ENCODE data around the gene SALL4. TPM values are rescaled to one million over a fixed set of nuclear protein-coding genes. Genes with fewer than 3 reads are reported as not detected.

SALL4 gene
- total RNA-seq, 4 donors from 2014 or later = 0.08 to 0.89 (median 0.59) TPM; not detected in 1

DNA sequence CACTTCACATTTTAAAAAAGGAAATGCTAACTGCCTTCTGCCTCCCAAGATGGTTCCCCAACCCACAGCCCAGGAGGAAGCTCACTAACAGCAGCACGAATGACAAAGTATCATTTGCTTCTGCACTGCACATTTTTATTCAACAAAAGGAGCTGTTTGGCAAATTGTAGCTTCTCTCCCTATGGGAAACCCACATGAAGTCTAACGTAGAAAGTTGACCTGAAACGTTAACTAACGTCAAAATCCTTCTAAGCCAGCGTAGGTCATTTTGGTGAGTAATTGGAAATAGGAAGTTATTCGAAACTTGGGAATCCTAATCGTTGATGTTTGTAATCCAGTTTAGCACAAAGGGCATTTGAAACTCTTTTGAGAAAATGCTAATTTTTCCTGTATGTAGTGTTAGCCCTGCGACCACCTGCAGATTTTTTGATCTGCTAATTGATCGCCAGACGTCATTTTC lies 2.9 kb downstream of the SALL4 start:
- Histone ChIP-seq H3K27me3 (peaks cover 42% of the 10 kb centered on the region), H3K4me1 (peaks cover 28% of the 10 kb centered on the region), H3K9me3 (no peaks in the 10 kb centered on the region), H3K27ac (no peak overlapping the region), H3K36me3 (no peaks in the 10 kb centered on the region), H3K4me3 (no peak overlapping the region)
- WGBS = 36% methylated on average over 10 of the region's 10 CpGs
- TF ChIP-seq POLR2AphosphoS5 (IDR thresholded peaks at IDR 0.05) (no peak), EP300 (IDR thresholded peaks at IDR 0.05) (no peak), POLR2A (IDR thresholded peaks at IDR 0.05) (no peak)
- TF ChIP-seq, protein P1, sequence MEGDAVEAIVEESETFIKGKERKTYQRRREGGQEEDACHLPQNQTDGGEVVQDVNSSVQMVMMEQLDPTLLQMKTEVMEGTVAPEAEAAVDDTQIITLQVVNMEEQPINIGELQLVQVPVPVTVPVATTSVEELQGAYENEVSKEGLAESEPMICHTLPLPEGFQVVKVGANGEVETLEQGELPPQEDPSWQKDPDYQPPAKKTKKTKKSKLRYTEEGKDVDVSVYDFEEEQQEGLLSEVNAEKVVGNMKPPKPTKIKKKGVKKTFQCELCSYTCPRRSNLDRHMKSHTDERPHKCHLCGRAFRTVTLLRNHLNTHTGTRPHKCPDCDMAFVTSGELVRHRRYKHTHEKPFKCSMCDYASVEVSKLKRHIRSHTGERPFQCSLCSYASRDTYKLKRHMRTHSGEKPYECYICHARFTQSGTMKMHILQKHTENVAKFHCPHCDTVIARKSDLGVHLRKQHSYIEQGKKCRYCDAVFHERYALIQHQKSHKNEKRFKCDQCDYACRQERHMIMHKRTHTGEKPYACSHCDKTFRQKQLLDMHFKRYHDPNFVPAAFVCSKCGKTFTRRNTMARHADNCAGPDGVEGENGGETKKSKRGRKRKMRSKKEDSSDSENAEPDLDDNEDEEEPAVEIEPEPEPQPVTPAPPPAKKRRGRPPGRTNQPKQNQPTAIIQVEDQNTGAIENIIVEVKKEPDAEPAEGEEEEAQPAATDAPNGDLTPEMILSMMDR (IDR thresholded peaks at IDR 0.05) = no peak
- no peak for DNase-seq (ENCODE audit: low spot score in 2 of 2)

DNA sequence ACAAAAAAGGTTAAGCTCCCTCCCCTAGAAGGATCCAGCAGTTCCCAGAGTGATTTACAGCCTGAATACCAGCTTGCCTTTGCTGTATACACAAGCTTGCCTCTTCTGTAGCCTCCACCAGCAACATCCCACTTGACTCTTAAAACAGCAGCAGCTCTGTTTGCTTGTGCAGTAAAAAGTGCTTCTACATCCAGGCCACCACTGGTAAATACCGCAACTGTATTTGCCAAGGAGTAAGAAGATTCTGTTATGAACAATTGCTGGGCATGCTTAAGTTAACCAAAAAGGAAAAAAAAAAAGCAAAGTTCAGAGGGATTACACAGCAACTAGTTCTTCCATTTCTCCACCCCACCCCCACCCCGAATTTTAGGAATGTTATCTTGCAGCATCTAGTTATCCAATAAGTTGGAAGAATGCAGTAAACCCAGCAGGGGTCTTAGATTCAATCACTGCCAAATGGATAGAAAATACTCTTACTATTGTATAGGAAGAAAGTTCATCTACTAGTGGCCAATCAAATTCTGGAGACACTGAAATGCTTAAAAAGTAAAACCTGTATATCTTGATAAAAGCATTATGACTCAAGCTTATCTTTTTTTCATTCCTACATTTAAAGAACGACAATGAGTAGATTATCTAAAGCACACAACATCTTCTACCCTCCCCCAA lies 4.8 kb downstream of the SALL4 start:
- H3K27me3 ChIP-seq = peaks cover 46% of the 10 kb centered on the region
- peaks cover 28% of the 10 kb centered on the region for H3K4me1 ChIP-seq
- no peaks in the 10 kb centered on the region for H3K36me3 ChIP-seq
- no peak overlapping the region for H3K27ac ChIP-seq
- no peak for DNase-seq (ENCODE audit: low spot score in 2 of 2)
- H3K4me3 ChIP-seq = no peak overlapping the region
- H3K9me3 ChIP-seq = no peaks in the 10 kb centered on the region
- TF ChIP-seq, protein P1 (IDR thresholded peaks at IDR 0.05) = no peak
- no peak for TF ChIP-seq POLR2A (IDR thresholded peaks at IDR 0.05)
- no peak for TF ChIP-seq EP300 (IDR thresholded peaks at IDR 0.05)
- TF ChIP-seq POLR2AphosphoS5 (IDR thresholded peaks at IDR 0.05) = no peak
- 53% methylated on average over 3 of the region's 3 CpGs for WGBS

DNA sequence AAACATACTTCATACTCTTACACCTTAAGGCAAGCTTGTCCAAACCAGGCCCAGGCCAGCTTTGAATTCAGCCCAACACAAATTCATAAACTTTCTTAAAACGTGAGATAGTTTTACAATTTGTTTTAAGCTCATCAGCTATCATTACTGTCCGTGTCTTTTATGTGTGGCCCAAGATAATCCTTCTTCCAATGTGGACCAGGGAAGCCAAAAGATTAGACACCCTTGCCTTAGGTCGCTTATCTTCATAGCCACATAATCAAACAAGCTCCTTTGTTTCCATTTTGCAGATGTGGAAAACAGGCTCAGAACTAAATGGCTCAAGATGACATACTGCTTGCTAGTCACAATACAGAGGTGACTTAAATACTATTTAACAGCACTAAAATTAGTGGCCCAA lies 6.0 kb downstream of the SALL4 start:
- Histone ChIP-seq H3K27ac (no peak overlapping the region), H3K9me3 (no peaks in the 10 kb centered on the region), H3K4me1 (peaks cover 18% of the 10 kb centered on the region), H3K27me3 (peaks cover 34% of the 10 kb centered on the region), H3K4me3 (no peak overlapping the region), H3K36me3 (no peaks in the 10 kb centered on the region)
- no peak for DNase-seq (ENCODE audit: low spot score in 2 of 2)
- 87% methylated on average over 3 of the region's 3 CpGs for WGBS
- TF ChIP-seq POLR2A (IDR thresholded peaks at IDR 0.05) (no peak), EP300 (IDR thresholded peaks at IDR 0.05) (no peak), POLR2AphosphoS5 (IDR thresholded peaks at IDR 0.05) (no peak)
- TF ChIP-seq, protein P1 (IDR thresholded peaks at IDR 0.05) = no peak

DNA sequence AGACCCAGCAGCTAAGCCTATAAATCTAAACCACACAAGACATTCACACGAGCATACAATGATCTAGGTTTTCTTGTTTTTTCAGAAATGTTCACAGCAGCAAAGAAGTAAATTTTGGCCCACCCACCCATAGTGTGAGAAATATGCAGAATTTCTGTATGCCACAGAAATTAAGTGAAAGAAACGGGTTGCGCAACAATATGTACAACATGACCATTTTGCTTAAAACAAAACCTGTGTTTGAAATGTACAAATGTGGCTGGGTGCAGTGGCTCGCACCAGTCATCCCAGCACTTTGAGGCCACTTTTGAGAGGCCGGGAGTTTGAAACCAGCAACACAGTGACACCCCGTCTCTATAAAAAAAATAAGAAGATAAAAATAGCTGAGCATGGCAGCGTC lies 9.4 kb downstream of the SALL4 start:
- no peak for DNase-seq (ENCODE audit: low spot score in 2 of 2)
- no peak overlapping the region for H3K4me3 ChIP-seq
- 93% methylated on average over 7 of the region's 7 CpGs for WGBS
- no peaks in the 10 kb centered on the region for H3K9me3 ChIP-seq
- no peaks in the 10 kb centered on the region for H3K4me1 ChIP-seq
- TF ChIP-seq POLR2AphosphoS5 (IDR thresholded peaks at IDR 0.05) = no peak
- no peak for TF ChIP-seq POLR2A (IDR thresholded peaks at IDR 0.05)
- TF ChIP-seq, protein P1 (IDR thresholded peaks at IDR 0.05) = no peak
- no peak for TF ChIP-seq EP300 (IDR thresholded peaks at IDR 0.05)
- no peaks in the 10 kb centered on the region for H3K36me3 ChIP-seq
- peaks cover 4% of the 10 kb centered on the region for H3K27me3 ChIP-seq
- H3K27ac ChIP-seq = no peak overlapping the region

DNA sequence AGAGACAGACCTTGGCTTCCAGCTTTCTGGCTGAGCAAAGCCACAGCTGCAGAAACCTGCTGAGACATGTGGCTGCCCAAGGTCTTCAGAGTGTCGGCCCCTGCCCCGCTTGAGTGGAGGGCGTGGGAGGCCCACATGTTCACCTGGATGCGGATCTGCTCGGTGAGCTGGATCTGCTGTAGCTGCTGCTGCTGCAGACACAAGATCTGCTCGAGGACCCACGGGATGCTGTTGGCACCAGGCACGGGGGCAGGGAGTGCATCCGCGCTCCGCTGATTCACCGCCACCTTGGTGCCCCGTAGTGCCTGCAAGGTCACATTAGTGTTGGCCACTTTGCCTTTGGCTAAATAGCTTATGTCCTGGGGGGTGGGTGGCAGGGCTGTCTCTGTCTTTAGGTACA lies 10.7 kb downstream of the SALL4 start:
- Histone ChIP-seq H3K4me1 (no peaks in the 10 kb centered on the region), H3K27ac (no peak overlapping the region), H3K27me3 (peaks cover 4% of the 10 kb centered on the region), H3K36me3 (no peaks in the 10 kb centered on the region), H3K4me3 (no peak overlapping the region), H3K9me3 (no peaks in the 10 kb centered on the region)
- 100% methylated on average over 1 of the region's 13 CpGs for WGBS
- TF ChIP-seq POLR2AphosphoS5 (IDR thresholded peaks at IDR 0.05) (no peak), POLR2A (IDR thresholded peaks at IDR 0.05) (no peak), EP300 (IDR thresholded peaks at IDR 0.05) (no peak)
- TF ChIP-seq, protein P1 (IDR thresholded peaks at IDR 0.05) = no peak
- no peak for DNase-seq (ENCODE audit: low spot score in 2 of 2)
